ENCODE measurements around the gene TMIGD3.
A peak's percentile ranks its signal among the peaks of the same experiment; 100 is the strongest.

The TMIGD3 gene

DNA sequence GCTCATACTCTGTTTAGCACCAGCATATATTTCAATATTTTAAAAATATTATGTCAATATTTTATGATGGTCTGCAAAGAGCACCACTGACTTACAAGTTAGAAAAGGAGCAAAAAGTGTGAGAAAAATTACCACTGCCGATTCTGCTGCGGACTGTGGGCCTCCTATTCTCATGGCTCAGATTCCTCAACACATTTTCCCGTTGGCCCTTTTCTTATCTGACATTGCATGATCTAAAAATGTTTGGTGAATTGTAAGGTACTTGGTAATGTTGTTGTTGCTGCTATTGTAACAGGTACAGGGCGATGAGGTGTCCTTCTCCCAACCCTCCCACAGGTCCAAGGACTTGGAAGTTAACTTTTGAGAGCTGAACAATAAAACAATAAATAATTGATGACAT lies 28.9 kb downstream of the TMIGD3 start:
- no peak for DNase-seq

GRCh38 chr1:111474106-111474505 lies 29.3 kb downstream of the TMIGD3 start:
- DNase-seq = no peak

DNA sequence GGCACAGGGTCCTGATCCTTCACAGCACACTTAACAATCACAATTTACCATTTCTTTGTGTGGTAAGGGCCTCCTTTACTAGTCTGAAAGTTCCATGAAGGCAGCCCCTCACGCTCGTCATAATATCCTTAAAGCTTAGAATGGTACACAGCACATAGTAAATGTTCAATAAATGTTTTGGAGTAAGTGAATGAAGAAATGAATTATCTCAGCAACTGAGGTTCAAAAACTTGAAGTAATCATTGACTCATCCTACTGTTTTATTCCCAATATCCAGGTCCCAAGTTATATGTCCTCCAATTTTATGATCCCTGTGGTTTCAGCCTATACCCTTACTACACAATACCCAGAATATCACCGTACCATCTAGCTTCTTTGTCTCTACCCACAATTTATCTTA lies 31.9 kb downstream of the TMIGD3 start:
- no peak for DNase-seq

GRCh38 chr1:111471012-111471411 lies 32.4 kb downstream of the TMIGD3 start:
- DNase-seq = no peak

GRCh38 chr1:111470596-111470995 lies 32.8 kb downstream of the TMIGD3 start:
- no peak for DNase-seq

GRCh38 chr1:111469539-111469938 lies 33.9 kb downstream of the TMIGD3 start:
- DNase-seq = no peak

DNA sequence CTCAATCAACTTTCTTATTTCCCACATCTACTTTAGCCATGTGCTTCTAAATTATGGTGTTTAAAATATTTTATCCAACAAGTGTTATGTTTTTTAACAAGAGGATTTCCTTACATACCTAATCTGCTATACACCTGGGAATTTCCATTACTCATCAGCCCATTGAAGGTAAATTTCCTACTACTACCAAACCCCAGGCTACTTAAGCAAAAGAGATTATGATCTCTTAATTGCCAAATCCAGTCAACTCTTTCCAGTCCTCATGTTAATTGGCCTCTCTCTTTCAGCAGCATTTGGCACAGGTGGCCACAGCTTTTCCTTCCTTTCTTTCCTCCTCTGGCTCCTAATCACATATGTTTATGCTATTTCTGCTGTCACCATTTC lies 34.7 kb downstream of the TMIGD3 start:
- DNase-seq = no peak

DNA sequence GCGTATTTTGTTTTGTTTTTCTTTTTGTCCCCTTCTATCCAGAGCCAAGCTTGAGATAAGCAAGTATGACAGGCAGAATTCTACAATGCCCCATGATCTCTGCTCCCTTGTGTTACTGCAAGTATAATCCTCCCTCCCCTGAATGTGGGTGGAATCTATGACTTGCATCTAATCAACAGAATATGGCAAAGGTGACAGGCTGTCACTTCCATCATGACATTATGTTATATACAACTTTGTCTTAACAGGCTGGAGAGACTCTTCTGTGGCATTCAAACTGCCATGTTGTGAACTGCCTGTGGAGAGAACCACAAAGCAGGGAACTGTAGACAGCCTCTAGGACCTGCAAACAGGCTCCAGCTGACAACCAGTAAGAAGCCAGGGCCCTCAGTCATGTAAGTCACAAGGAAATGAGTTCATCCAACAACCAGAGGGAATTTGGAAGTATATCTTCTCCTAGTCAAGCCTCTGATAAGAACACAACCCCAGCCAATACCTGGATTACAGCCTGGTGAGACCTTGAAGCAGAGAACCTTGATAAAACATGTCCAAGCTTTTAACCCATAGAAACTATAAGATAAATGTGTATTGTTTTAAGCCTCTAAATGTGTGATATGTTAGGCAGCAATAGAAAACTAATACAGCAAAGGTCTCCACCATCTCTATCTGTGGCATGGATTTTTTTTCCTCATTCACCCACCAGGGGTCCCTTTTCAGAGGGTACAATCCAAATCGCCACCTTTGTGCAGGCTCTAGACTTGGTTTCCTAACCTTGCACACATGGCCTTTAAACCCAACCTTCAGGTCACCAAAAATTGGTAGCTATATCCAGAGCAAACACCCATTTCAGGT lies 35.3 kb downstream of the TMIGD3 start:
- DNase-seq = no peak

DNA sequence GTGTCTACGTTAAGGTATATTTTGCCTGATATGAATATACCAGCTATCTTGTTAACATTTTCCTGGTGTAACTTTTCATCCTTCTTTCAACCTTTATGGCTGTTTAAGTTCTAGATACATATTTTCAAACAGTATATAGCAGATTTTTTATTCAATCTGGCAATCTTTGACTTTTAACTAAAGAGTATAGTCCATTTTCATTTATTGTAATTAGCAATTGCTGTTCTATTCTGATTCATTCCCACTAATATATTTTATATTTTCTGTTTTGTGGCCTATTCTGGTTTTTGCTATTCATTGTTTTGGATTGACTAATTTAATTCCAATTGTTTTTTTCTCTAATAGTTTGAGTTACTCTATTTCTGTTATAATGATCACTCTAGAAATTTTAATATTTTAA lies 37.0 kb downstream of the TMIGD3 start:
- no peak for DNase-seq

DNA sequence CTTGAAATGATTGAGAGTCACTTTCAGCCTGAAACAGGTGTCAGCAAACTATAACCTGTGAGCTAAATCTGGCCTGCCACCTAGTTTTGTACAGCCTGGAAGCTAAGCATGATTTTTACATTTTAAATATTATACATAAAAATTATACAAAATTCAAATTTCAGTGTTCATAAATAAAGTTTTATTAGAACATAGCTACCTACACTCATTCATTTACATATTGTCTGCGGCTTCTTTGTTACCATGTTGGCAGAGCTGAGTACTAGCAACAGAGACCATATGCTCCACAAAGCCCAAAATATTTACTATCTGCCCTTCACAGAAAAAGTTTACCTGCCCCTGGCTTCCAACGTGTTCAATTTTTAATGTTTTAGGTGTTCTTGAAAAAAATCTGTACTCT lies 37.7 kb downstream of the TMIGD3 start:
- DNase-seq = no peak

DNA sequence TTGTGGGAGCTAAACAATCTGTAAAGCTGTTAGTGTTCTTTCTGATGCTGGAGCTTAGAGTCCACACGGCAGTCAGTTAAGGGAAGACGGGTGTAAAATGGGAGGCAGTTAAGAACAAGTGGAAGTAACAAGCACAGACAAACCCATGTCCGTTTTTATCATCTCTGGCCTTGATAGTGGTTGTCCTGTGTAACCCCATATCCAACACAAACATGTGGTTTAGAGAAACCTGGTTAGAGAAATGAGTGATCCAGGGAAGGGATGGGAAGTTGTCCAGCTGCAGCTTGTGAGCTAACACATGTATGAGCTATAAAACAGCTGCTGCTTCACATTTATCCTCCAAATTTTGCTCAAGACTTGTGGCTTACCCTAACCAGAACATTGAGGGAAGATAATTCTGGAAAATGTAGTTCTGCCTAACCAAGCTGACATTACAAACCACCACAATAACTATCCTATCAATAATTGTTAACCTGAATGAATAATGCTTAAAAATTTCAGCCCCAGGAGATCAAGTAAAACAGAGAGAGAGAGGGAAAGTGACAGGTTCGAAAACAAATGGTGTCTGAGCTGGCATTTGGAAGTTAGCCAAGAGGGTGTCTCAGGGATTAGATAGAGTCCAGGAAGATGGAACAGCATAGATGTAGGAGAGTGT lies 40.3 kb downstream of the TMIGD3 start:
- DNase-seq = no peak

GRCh38 chr1:111462370-111463028 lies 40.9 kb downstream of the TMIGD3 start:
- DNase-seq = no peak

DNA sequence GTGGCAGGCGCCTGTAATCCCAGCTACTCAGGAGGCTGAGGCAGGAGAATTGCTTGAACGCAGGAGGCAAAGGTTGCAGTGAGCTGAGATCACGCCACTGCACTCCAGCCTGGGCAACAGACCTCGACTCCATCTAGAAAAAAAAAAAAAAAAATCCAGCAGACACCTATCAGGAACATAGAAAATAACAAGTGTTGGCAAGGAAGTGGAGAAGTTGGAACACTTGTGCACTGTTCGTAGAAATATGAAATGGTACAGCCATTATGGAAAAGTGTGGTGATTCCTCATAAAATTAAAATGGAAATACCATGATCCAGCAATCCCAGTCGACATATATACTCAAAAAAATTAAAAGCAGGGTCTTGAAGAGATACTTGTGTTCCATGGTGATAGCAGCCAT lies 41.7 kb downstream of the TMIGD3 start:
- no peak for DNase-seq

DNA sequence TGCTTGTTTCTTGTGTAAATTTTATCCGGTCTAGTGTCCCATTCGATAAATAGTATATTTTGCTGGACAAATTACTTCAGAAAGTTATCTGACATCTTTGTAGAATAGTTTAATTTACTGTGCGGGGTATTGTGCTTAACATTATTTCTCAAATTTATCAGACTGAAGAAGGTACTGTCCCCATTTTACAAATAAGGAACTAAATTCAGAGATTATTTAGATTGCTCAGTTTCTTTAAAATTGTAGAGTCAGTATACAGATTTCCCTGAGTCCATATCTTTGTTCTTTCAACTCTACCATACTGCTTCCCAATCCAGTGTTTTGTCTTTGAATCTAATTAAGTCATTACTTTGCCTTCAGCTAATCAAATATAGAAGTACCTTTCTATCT lies 47.8 kb downstream of the TMIGD3 start:
- no peak for DNase-seq

DNA sequence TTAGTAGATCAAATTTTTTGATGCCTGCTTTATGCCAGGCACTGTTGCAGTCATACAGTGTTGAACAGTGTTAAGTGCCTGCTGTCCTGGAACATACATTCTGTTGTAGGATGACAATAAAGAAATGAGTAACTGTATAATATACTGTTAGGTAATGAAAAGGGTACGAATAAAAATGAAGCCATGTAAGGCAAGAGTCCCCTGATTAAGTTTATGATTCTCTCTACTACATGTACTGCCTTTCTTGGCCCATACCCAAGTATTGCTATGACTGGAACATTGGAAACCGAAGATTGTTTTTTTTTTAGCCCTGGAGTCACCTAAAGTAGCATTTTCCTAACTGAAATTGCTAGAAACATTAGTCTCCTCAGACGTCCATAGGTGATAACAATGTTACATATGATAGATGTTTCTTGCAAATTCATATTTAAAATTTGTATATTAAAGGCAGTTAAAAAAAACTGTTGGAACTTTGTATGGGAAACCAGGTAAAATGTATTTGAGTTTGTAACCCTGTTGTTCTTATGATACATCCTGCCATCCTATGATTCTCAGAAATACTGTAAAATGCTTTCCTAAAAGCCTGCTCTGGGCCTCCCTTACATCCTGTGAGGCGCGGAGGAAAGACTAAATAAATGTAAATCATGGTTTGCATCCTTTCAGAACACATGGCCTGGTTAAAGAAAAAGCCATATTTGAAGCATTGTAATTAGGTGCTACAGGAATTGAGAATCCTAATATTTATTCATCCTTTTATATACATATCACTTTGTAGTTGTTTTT lies 48.4 kb downstream of the TMIGD3 start:
- no peak for DNase-seq

DNA sequence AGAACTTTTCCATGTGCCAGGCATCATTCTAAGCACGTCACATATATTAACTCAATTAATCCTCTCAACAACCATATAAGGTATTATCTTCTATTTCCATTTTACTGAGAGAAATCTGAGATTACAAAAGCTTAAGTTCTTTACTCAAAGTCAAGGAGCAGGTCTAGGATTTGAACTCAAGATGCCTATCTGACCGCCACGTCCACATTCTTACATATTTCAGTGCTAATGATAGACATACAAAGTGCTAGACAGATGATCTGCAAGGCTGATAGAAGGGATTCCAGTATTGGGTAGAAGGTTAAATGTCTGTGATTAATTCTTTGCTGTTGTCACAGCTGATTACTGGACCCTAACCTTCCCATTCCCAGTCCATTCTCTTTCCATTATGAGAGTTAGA lies 49.7 kb downstream of the TMIGD3 start:
- no peak for DNase-seq

- DNase-seq = no peak
These were observed 50.9 kb downstream of the TMIGD3 start for GRCh38 chr1:111452581-111452980.

DNA sequence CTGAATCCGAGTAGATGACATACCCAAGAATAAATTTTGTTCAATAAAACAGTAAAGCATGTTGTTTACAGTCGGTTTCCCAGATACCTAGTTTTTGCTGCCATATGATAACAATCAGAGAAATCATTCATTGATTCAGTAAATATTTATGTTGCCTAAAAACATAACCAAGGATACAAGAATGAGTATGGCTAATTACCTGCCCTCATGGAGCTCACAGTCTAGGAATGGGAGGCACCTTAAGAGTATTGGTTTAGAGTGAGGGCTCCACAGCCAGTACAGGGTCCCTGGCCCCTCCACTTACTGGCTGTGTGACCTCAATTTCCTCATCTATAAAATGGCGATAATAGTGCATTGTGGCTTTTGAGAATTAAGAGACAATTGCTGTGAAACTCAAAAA lies 53.2 kb downstream of the TMIGD3 start:
- no peak for DNase-seq

DNA sequence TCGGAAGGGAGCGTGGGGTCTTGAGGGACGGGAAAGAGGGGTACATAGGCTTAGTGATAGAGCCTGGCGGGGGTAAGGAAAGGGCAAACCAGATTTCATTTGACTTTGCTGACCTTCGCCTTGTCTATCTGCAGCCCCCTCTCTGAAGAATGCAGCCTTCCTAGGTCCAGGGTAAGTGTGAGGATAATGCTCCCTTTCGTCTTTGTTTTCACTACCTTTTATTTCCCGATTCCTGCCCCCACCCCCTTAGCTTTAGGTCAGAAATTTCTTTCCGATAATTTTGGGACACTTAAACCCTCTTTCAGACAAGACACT lies 53.8 kb downstream of the TMIGD3 start:
- DNase-seq = no peak

DNA sequence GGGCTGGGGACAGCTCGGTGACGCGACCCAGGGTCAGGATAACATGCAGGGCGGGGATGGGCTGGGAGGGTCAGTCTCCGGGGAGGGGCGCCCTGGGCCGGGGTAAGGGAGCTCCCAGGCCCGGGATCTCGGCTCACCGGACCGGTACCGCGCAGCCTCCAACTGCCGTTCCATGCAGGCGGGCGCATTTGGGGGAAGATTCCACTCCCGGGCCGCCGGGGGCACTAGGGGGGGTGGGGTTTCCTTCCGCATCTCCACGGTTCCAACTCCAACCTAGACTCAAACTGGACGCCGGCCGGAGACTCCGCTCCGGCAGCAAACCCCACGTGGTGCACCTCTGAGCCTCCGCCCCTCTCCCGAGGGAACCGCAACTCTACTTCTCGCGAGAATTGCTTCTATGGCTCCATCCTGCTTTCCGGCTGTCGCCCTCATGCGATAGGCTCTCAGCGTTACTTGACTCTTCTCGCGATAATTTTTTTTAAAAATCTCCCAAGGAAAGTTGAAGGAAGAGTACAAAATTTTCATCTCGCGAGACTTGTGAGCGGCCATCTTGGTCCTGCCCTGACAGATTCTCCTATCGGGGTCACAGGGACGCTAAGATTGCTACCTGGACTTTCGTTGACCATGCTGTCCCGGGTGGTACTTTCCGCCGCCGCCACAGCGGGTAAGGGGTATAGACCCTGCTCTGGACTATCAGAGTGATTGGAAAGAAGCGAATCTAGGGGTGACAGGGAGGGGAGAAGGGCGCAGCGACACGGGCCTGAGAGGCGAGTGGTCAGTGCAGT lies 54.3 kb downstream of the TMIGD3 start, which contains the start of the genes ATP5PB and WDR77:
ATP5PB (plus strand) TSS at position 547 of the 785 bp plus-strand sequence; CDS start at position 625, 78 bp downstream.
WDR77 (minus strand) TSS at position 339 of the 785 bp plus-strand sequence; CDS start at position 252, 87 bp downstream.
- DNase-seq = peak; percentile 99

- DNase-seq = no peak
These were observed 54.9 kb downstream of the TMIGD3 start for GRCh38 chr1:111448482-111448917.

Data from NCI-H2107 (cell line).